Measurements from ENCODE around the gene ALG11. TPM values are rescaled to one million over a fixed set of nuclear protein-coding genes. Genes with fewer than 3 reads are reported as not detected.

Gene ALG11
- total RNA-seq, 1 donor from 2014 or later, result 43.5 TPM

Other genes starting within 250 kb of the ALG11 start
- gene DHRS12, start 208.2 kb upstream of the ALG11 start, total RNA-seq, result 18.8 TPM
- gene TMEM272, start 167.2 kb upstream of the ALG11 start, total RNA-seq, result 0.71 TPM
- not detected for gene CCDC70, start 150.4 kb upstream of the ALG11 start, total RNA-seq
- gene ATP7B, start 948 bp upstream of the ALG11 start, total RNA-seq, result 11.5 TPM
- gene UTP14C, start 12.3 kb downstream of the ALG11 start, total RNA-seq, result 15.7 TPM
- gene NEK5, start 116.7 kb downstream of the ALG11 start, total RNA-seq, result 0.36 TPM
- 28.2 TPM for gene NEK3, start 147.2 kb downstream of the ALG11 start, total RNA-seq

All from sciatic nerve (tissue), 1 donor.